Spleen (tissue), 11 donors: Measurements from ENCODE around the gene NATD1. TPM values are rescaled to one million over a fixed set of nuclear protein-coding genes. Genes with fewer than 3 reads are reported as not detected.
A peak's percentile ranks its signal among the peaks of the same experiment; 100 is the strongest.

Experiments used
- DNase-seq: peaks from one replicate; pipeline ENCODE4 v3.0.0-alpha.2; 2020
- H3K27ac ChIP-seq, 8 donors: fragments of 200-600 bp; sonication (generic) in 7 of 8; 1 replicate in 4 of 8; 2 replicates in 4 of 8; pipeline versions ENCODE4 v1.5.0 to v1.8.0; 2016 to 2021; ENCODE audit warnings: inconsistent platforms in 4 of 8, mild to moderate bottlenecking in 4 of 8, moderate library complexity in 1 of 8
- H3K27me3 ChIP-seq, 7 donors: fragments of 200-600 bp; sonication (generic) in 6 of 7; replicated peaks in 1 of 7; 1 replicate in 4 of 7; 2 replicates in 3 of 7; pipeline versions ENCODE4 v1.5.0 to v1.8.0; 2016 to 2021; ENCODE audit warnings: inconsistent platforms in 3 of 7, mild to moderate bottlenecking in 1 of 7
- H3K36me3 ChIP-seq, 6 donors: fragments of 200-600 bp; sonication (generic) in 5 of 6; 1 replicate in 4 of 6; 2 replicates in 2 of 6; pipeline versions ENCODE4 v1.5.0 to v1.8.0; 2016 to 2021; ENCODE audit warnings: inconsistent platforms in 2 of 6
- H3K4me1 ChIP-seq, 6 donors: fragments of 200-600 bp; sonication (generic) in 5 of 6; 1 replicate in 3 of 6; 2 replicates in 3 of 6; pipeline versions ENCODE4 v1.5.0 to v1.8.0; 2016 to 2021; ENCODE audit warnings: inconsistent platforms in 3 of 6
- H3K4me3 ChIP-seq, 8 donors: fragments of 200-600 bp; sonication (generic) in 7 of 8; 1 replicate in 4 of 8; 2 replicates in 4 of 8; pipeline versions ENCODE4 v1.5.0 to v1.8.0; 2016 to 2021; ENCODE audit warnings: inconsistent platforms in 4 of 8, mild to moderate bottlenecking in 4 of 8, moderate library complexity in 2 of 8
- H3K9me3 ChIP-seq, 8 donors: fragments of 200-600 bp; sonication (generic) in 7 of 8; 1 replicate in 4 of 8; 2 replicates in 4 of 8; pipeline versions ENCODE4 v1.5.0 to v1.8.0; 2016 to 2021; ENCODE audit warnings: inconsistent platforms in 4 of 8
- CTCF ChIP-seq, 11 experiments: fragments of 200-600 bp in 7 of 11; fragments of 450-650 bp in 4 of 11; sonication (generic) in 4 of 11; IDR thresholded peaks in 8 of 11; conservative IDR thresholded peaks in 3 of 11; 1 replicate in 7 of 11; 2 replicates in 4 of 11; pipeline versions ENCODE4 v1.4.0 to v1.8.0; 2016 to 2021; ENCODE audit warnings: antibody characterized with exemption in 11 of 11, inconsistent platforms in 4 of 11, mild to moderate bottlenecking in 1 of 11
- POLR2A ChIP-seq, 3 donors: fragments of 450-650 bp; IDR thresholded peaks; one replicate each; pipeline ENCODE4 v1.5.1; 2017; ENCODE audit warnings: antibody characterized with exemption in 3 of 3, mild to moderate bottlenecking in 1 of 3
- POLR2AphosphoS5 ChIP-seq, 3 donors: sonication (generic); formaldehyde crosslinking; IDR thresholded peaks; one replicate each; pipeline ENCODE4 v1.5.1; 2017; ENCODE audit warnings: antibody characterized with exemption in 3 of 3
- WGBS, 5 donors: extraction: QIAGEN DNeasy Blood & Tissue Kit in 3 of 5; methylation state at CpG; one replicate each; pipeline versions ENCODE4 v1.1.5 to v1.1.7; 2013 to 2018; 5-methylcytosine and 5-hydroxymethylcytosine counted together
- intact Hi-C: fragments of 100-400 bp; cut with DNase I; formaldehyde crosslinking; loops from one replicate; pipeline ENCODE4 v1.15.0; 2023; ENCODE audit warnings: low total_unique reads
- polyA plus RNA-seq, 3 donors: library from polyadenylated mRNA; stranded (reverse); fragments of 200-250 nt; gene quantifications; one replicate each; pipeline ENCODE4 v1.2.1, GENCODE V29; 2013
- total RNA-seq, 7 donors: library from RNA; depleted of rRNA in 3 of 7; stranded (reverse); fragments of >200 nt in 3 of 7; fragmentation: NEBNext Ultra II Directional in 4 of 7; extraction: Animal tissue kit (Norgen Biotek cat#: 25700) in 4 of 7; gene quantifications; one replicate each; pipeline versions ENCODE4 v1.1.0 to v1.2.1, GENCODE V29; 2016 to 2021
- donor health status: healthy with polysubstance abuse.
- donor health status: DM: no; HTN: no; CAD: no; lungs with moderate emphysema.
- donor health status: DM: no; HTN: no; CAD: no.
- donor health status: Bipolar disorder and iron deficiency.
- donor health status: healthy.
- donor health status: DM: no; HTN: no; CAD: no.
- donor health status: DM: yes; HTN: yes; CAD: no.

Gene NATD1
- total and polyA plus RNA-seq, 10 donors, result 1.3 to 31.0 (median 12.6) TPM

- DNase-seq, result no peak
- H3K9me3 ChIP-seq, result no peaks in the 10 kb centered on the region
- intact Hi-C loops, result no loop called here
- peaks cover 0 to 54% (median 30%) of the 10 kb centered on the region in 6 donors for H3K4me1 ChIP-seq
- no peak overlapping the region for H3K4me3 ChIP-seq
- TF ChIP-seq POLR2A (IDR thresholded peaks at IDR 0.05), result no peak
- peak in 2 of 3 donors; percentile 9 to 30 for TF ChIP-seq POLR2AphosphoS5 (IDR thresholded peaks at IDR 0.05)
- TF ChIP-seq CTCF (IDR thresholded peaks at IDR 0.05 in 8 of 11, conservative IDR thresholded peaks at IDR 0.05 in 3 of 11), result no peak
- 91 to 95% (median 93%) methylated on average over 20 of the region's 20 CpGs for WGBS, 5 donors
- no peaks in the 10 kb centered on the region for H3K27me3 ChIP-seq
- no peak overlapping the region for H3K27ac ChIP-seq
- peaks cover 0 to 90% (median 33%) of the 10 kb centered on the region in 6 donors for H3K36me3 ChIP-seq
These were observed 54.8 kb downstream of the NATD1 start for GRCh38 chr17:21198411-21198810.

GRCh38 chr17:21196126-21196525, 57.1 kb downstream of the NATD1 start:
- Histone ChIP-seq H3K36me3 (peaks cover 0 to 90% (median 25%) of the 10 kb centered on the region in 6 donors), H3K27ac (no peak overlapping the region), H3K4me3 (no peak overlapping the region), H3K4me1 (peaks cover 0 to 32% (median 19%) of the 10 kb centered on the region in 6 donors), H3K9me3 (no peaks in the 10 kb centered on the region), H3K27me3 (no peaks in the 10 kb centered on the region)
- no peak for DNase-seq
- intact Hi-C loops, result no loop called here
- TF ChIP-seq CTCF (IDR thresholded peaks at IDR 0.05 in 8 of 11, conservative IDR thresholded peaks at IDR 0.05 in 3 of 11), result no peak
- no peak for TF ChIP-seq POLR2AphosphoS5 (IDR thresholded peaks at IDR 0.05)
- no peak for TF ChIP-seq POLR2A (IDR thresholded peaks at IDR 0.05)
- 88 to 95% (median 91%) methylated on average over 5 of the region's 5 CpGs for WGBS, 5 donors

DNA sequence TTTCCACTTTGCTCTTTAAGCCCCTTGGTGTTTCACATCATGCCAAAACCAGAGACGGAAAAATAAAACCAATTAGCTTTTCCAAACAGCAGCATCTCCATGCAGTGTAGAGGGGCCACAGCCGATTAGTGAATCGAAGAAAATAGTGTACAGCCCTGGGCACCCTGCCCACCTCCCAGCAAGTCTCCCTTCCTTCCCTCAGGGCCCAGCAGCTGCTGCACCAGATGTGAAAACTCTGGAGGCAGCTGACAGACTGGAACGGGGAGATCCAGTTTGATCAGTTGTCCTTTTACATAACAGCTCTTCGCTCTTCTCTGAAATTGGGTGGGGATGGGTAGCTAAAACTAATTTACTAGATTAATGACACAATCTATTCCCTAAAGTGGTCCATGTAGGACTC, 58.5 kb downstream of the NATD1 start:
- peaks cover 0 to 93% (median 28%) of the 10 kb centered on the region in 6 donors for H3K36me3 ChIP-seq
- no peak overlapping the region for H3K4me3 ChIP-seq
- H3K9me3 ChIP-seq, result no peaks in the 10 kb centered on the region
- peak overlapping the region in 3 of 8 donors; percentile 15 to 46 (median 30) for H3K27ac ChIP-seq
- no peak for DNase-seq
- H3K27me3 ChIP-seq, result no peaks in the 10 kb centered on the region
- WGBS, 5 donors, result 72 to 81% (median 75%) methylated on average over 5 of the region's 5 CpGs
- no peak for TF ChIP-seq POLR2A (IDR thresholded peaks at IDR 0.05)
- TF ChIP-seq CTCF (IDR thresholded peaks at IDR 0.05 in 8 of 11, conservative IDR thresholded peaks at IDR 0.05 in 3 of 11), result no peak
- no peak for TF ChIP-seq POLR2AphosphoS5 (IDR thresholded peaks at IDR 0.05)
- peaks cover 0 to 18% (median 7%) of the 10 kb centered on the region in 6 donors for H3K4me1 ChIP-seq
- intact Hi-C loops, result no loop called here

GRCh38 chr17:21194226-21194625, 59.0 kb downstream of the NATD1 start:
- DNase-seq, result no peak
- H3K9me3 ChIP-seq, result no peaks in the 10 kb centered on the region
- H3K4me1 ChIP-seq, result peaks cover 0 to 13% (median 4%) of the 10 kb centered on the region in 6 donors
- H3K36me3 ChIP-seq, result peaks cover 0 to 94% (median 30%) of the 10 kb centered on the region in 6 donors
- intact Hi-C loops, result no loop called here
- H3K4me3 ChIP-seq, result no peak overlapping the region
- H3K27ac ChIP-seq, result peak overlapping the region in 6 of 8 donors; percentile 1 to 46 (median 21)
- TF ChIP-seq CTCF (IDR thresholded peaks at IDR 0.05 in 8 of 11, conservative IDR thresholded peaks at IDR 0.05 in 3 of 11) (no peak), POLR2AphosphoS5 (IDR thresholded peaks at IDR 0.05) (no peak), POLR2A (IDR thresholded peaks at IDR 0.05) (no peak)
- H3K27me3 ChIP-seq, result no peaks in the 10 kb centered on the region
- 48 to 66% (median 57%) methylated on average over 7 to 8 of the region's 8 CpGs for WGBS, 5 donors
